GM19438 (cell line): Measurements from ENCODE around the gene HABP2.

Experiments
- ATAC-seq: cut with Tn5 transposase; IDR thresholded peaks from one replicate; pipeline ENCODE4 v1.9.1; 2021; ENCODE audit warnings: low read depth; ENCODE audit not compliant: unreplicated experiment

Gene HABP2

GRCh38 chr10:113554214-113554613 is 1.4 kb downstream of the HABP2 start:
- ATAC-seq: no peak

DNA sequence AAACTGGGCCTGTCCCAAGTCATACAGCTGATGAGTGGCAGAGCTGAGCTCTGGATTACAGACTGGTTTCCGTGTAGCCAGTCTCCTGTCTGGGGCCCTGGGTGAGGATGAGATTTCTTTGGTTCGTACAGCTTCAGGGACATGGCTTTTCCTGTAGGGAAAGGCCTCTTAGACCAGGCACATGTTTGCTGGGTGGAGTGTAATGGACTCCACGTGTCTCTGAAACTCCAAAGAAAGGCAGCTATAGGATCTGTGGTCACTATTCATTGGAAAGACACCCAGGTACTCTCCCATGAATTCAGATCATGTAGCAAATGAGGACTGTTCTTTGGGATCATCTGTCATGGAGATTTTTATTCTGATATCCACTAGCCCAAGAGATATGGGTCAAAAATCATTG is 2.4 kb downstream of the HABP2 start:
- no peak for ATAC-seq

GRCh38 chr10:113555751-113556150 is 2.9 kb downstream of the HABP2 start:
- ATAC-seq: no peak

GRCh38 chr10:113557424-113557862 is 4.6 kb downstream of the HABP2 start:
- ATAC-seq: no peak

DNA sequence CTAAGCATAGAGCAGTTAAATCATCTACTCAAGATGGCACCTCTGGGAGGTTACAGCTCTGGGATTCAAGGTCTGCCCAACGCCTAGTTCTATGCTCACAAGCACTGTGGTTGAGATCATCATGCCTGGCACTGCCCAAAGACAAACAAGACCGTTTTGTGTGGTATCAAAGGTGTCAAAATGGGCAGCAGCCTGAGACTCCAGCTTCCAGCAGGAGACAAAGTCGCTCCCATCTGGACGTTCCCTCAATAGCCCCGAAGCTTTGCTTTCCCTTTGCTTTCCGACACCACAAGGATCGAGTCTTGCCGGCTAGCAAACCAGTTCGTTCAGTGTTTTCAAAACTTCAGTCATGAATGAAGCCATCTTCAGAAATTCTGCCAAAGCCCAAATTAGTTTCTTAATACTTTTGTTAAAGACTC is 5.1 kb downstream of the HABP2 start:
- ATAC-seq: no peak

- no peak for ATAC-seq
Measured at GRCh38 chr10:113560071-113560470, 7.2 kb downstream of the HABP2 start.

DNA sequence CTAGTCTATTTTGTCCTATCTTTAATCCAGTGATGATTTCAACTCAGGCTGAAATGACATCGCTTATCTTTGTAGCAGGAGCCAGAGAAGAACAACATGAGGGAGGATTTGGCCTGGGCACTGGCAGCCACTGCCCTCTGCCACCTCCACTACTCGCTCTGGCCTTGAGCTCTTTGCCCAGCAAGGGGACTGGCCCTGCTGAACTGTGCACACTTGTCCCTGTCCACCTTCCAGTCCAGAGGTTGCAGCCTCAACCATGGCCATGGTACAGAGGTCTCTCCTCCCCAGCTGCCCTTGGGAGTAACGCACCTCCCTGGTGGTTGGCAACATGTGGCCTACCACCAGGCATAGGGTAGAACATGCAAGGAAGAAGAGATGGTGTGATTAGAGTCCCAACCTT is 8.4 kb downstream of the HABP2 start:
- ATAC-seq: no peak

GRCh38 chr10:113562069-113562468 is 9.2 kb downstream of the HABP2 start:
- no peak for ATAC-seq

DNA sequence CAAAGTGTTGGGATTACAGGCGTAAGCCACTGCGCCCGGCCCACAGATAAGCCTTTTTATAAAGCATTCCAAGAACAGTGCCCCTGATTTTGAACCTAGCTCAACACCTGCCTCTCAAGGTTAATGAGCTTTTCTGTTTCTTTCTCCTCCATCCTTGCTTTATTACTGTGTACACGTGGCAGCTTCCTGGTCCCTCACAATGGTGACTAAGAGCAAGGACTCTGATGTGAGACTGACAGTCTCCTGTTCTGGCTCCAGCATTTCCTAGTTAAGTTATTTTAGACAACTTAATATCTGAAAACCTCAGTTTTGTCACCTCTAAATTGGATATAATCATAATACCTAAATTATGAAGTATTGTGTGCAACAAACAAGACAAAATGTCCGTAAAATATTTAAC is 9.9 kb downstream of the HABP2 start:
- ATAC-seq: no peak

GRCh38 chr10:113563306-113564088 is 10.6 kb downstream of the HABP2 start:
- peak; percentile 98 for ATAC-seq

DNA sequence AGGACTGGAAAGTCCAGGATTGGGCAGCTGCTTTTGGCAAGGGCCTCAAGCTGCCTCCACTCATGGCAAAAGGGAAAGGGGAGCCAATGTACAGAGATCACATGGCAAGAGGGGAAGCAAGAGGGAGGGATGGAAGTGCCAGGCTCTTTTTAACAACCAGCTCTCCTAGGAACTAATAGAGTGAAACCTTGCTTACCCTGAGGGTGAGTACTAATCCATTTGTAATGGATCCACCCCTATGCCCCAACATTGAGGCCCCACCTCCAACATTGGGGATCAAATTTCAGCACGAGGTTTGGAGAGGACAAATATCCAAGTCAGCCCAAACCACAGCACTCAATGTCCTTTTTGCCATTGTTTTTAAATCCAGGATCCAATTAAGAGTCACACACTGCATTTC is 12.5 kb downstream of the HABP2 start:
- ATAC-seq: no peak

- no peak for ATAC-seq
Measured at GRCh38 chr10:113566888-113567287, 14.0 kb downstream of the HABP2 start.

GRCh38 chr10:113569576-113569975 is 16.7 kb downstream of the HABP2 start:
- ATAC-seq: no peak

DNA sequence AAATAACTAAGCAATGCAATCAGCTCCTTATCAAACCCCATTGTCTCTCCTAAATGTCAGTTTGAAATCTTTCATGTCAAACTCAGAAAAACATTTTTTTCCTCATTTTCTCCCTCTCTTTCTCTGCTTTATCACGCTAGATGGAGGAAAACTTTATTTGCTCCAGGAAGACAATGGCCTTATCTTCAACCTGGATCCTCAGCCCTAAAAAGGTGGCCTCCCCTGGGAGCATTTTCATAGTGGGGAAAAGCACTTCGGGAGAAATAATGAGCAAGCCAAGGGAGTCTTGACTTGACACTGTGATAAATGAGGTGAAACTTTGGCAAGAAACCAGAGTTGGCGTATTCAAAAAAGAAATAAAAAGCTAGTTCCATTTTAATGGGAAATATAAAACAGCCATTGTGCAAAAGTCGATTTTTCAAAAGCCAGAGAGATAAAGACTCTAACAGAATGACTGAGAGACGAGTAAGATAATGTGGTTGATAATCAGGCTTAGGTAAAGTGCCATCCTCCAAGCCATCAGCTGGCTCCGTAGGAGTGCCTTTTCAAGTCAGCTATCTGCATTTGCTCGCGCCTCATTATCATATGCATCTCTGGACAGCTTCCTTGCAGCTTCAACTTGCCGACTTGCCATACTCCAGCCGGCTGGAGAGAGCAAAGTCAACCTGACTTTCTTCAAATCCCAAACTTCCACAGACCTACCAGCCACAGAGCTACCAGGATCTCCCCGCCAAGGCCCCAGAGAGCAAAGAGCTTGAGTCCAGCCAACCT is 19.9 kb downstream of the HABP2 start:
- no peak for ATAC-seq

- ATAC-seq: no peak
Measured at GRCh38 chr10:113573368-113573767, 20.5 kb downstream of the HABP2 start.

DNA sequence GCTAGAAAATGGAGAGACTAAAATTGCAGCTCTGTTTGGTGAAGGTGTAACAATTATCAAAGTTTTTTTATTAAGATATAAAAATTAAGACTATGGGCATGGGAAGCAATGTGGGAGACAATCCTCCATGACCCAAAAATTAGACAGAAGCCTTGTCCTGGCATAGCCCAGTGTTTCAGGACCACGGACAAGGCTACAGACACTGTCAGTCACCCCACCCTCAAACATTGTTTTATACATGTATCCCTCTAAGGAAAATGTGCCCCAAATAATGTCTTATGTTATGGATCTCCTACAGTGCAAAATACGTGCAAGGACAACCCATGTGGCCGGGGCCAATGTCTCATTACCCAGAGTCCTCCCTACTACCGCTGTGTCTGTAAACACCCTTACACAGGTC is 24.0 kb downstream of the HABP2 start:
- ATAC-seq: no peak

- no peak for ATAC-seq
Measured at GRCh38 chr10:113578773-113579172, 25.9 kb downstream of the HABP2 start.

DNA sequence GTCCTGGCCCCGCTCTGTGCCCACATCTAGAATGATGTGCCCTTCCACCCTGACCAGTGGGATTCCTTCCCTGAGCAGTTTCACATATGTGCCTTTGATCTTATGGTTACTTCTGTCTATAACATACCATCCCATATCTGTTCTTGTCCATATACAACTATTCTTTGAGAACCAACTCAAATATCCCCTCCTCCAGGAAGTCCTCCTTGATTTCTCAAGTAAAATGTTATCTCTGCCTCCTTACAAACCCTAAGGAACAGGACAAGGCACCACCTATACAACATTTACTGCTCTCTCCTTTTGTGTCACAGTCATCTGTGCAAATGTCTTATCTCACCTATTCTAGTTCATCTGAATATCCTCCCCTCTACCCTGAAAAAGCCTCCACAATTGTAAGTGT is 28.2 kb downstream of the HABP2 start:
- no peak for ATAC-seq

GRCh38 chr10:113583571-113583970 is 30.7 kb downstream of the HABP2 start:
- ATAC-seq: no peak

DNA sequence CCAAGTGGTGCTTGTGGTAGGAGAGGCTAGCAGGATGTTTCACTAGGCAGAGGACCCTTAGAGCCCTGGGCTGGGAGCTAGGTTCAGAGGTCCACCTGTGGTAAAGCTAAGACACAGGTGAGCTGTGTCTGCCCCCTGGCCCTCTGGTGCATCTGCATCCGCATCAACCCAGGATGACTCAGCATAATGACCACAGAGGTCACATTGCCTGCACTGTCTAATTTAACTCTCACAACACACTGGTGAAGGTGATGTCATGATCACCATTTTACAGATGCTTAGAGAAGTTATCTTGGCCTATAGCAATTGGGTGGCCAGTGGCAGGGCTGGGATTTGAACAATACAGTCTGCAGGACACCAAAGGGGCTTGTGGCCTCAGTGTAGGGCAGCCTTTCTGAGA is 33.1 kb downstream of the HABP2 start:
- ATAC-seq: no peak

- ATAC-seq: no peak
Measured at GRCh38 chr10:113589201-113589770, 36.4 kb downstream of the HABP2 start.

GRCh38 chr10:113590581-113590980 is 37.7 kb downstream of the HABP2 start:
- ATAC-seq: no peak
